GM23248 (cell line): ENCODE data around the gene NTN3. TPM values are rescaled to one million over a fixed set of nuclear protein-coding genes. Genes with fewer than 3 reads are reported as not detected.

ENCODE experiments used
- DNase-seq: peaks from one replicate; pipeline ENCODE4 v3.0.0-alpha.2; 2015
- H2AFZ ChIP-seq: fragments of 200-600 bp; sonication (generic); 2 replicates; pipeline ENCODE4 v1.6.1; 2016; ENCODE audit warnings: antibody characterized with exemption
- H3F3A ChIP-seq: fragments of 200-600 bp; sonication (generic); 2 replicates; pipeline ENCODE4 v1.6.1; 2016; ENCODE audit warnings: mild to moderate bottlenecking, antibody characterized with exemption, mixed run types; ENCODE audit not compliant: insufficient read depth
- H3K27ac ChIP-seq: fragments of 200-600 bp; sonication (generic); 2 replicates; pipeline ENCODE4 v1.5.1; 2016; ENCODE audit warnings: mild to moderate bottlenecking
- H3K27me3 ChIP-seq: fragments of 200-600 bp; sonication (generic); replicated peaks from 2 replicates; pipeline ENCODE4 v1.6.1; 2016; ENCODE audit warnings: mild to moderate bottlenecking; ENCODE audit not compliant: insufficient read depth
- H3K36me3 ChIP-seq: fragments of 200-600 bp; sonication (generic); 2 replicates; pipeline ENCODE4 v1.6.1; 2016; ENCODE audit warnings: low read depth, mild to moderate bottlenecking
- H3K4me1 ChIP-seq: fragments of 200-600 bp; sonication (generic); 2 replicates; pipeline ENCODE4 v1.6.1; 2016; ENCODE audit warnings: mild to moderate bottlenecking; ENCODE audit not compliant: insufficient read depth
- H3K4me2 ChIP-seq: fragments of 200-600 bp; sonication (generic); one replicate; pipeline ENCODE4 v1.6.1; 2016; ENCODE audit warnings: mild to moderate bottlenecking; ENCODE audit not compliant: unreplicated experiment
- H3K4me3 ChIP-seq: fragments of 200-600 bp; sonication (generic); 2 replicates; pipeline ENCODE4 v1.5.1; 2016; ENCODE audit warnings: mild to moderate bottlenecking
- H3K79me2 ChIP-seq: fragments of 200-600 bp; sonication (generic); 2 replicates; pipeline ENCODE4 v1.6.1; 2016; ENCODE audit warnings: mild to moderate bottlenecking; ENCODE audit not compliant: insufficient read depth
- H3K9ac ChIP-seq: fragments of 200-600 bp; sonication (generic); 2 replicates; pipeline ENCODE4 v1.6.1; 2016; ENCODE audit warnings: mild to moderate bottlenecking
- H3K9me2 ChIP-seq: fragments of 200-600 bp; sonication (generic); 2 replicates; pipeline ENCODE4 v1.6.1; 2016; ENCODE audit warnings: mixed run types, mild to moderate bottlenecking, moderate library complexity; ENCODE audit not compliant: insufficient read depth
- H3K9me3 ChIP-seq: fragments of 200-600 bp; sonication (generic); one replicate; pipeline ENCODE4 v1.6.1; 2017; ENCODE audit warnings: low read depth
- H4K20me1 ChIP-seq: fragments of 200-600 bp; sonication (generic); 2 replicates; pipeline ENCODE4 v1.6.0; 2016; ENCODE audit not compliant: insufficient read depth
- EZH2 ChIP-seq: fragments of 200-600 bp; sonication (generic); IDR thresholded peaks from 2 replicates; pipeline ENCODE4 v1.6.1; 2018; ENCODE audit warnings: antibody characterized with exemption, mild to moderate bottlenecking; ENCODE audit not compliant: insufficient read depth, poor library complexity, severe bottlenecking
- EZH2phosphoT487 ChIP-seq: fragments of 200-600 bp; sonication (generic); IDR thresholded peaks from 2 replicates; pipeline ENCODE4 v1.6.1; 2018; ENCODE audit warnings: antibody characterized with exemption, moderate library complexity, mild to moderate bottlenecking, low read depth; ENCODE audit not compliant: insufficient read depth
- WGBS, 2 experiments: methylation state at CpG; one replicate each; pipeline ENCODE4 v1.1.6; 2015 to 2017; ENCODE audit warnings: low lambda C conversion rate in 2 of 2, low coverage in 1 of 2; ENCODE audit errors: missing lambda C conversion rate in 2 of 2; 5-methylcytosine and 5-hydroxymethylcytosine counted together
- in situ Hi-C: fragments of 300-500 bp; cut with MboI; formaldehyde crosslinking; loops from 2 replicates; pipeline ENCODE4 v1.15.0; 2020
- polyA plus RNA-seq: library from polyadenylated mRNA; unstranded; fragments of >200 nt; fragmentation: Nextera tagmentation; extraction: Ambion mirVana; gene quantifications from 2 replicates; pipeline ENCODE4 v1.2.1, GENCODE V29; 2016
- total RNA-seq: library from RNA; depleted of rRNA; stranded (reverse); fragments of >200 nt; shearing (Covaris generic); gene quantifications from 2 replicates; pipeline ENCODE4 v1.2.3, GENCODE V29; 2014

NTN3 gene
- total and polyA plus RNA-seq, 2 experiments from 2014 or later, result not detected

DNA sequence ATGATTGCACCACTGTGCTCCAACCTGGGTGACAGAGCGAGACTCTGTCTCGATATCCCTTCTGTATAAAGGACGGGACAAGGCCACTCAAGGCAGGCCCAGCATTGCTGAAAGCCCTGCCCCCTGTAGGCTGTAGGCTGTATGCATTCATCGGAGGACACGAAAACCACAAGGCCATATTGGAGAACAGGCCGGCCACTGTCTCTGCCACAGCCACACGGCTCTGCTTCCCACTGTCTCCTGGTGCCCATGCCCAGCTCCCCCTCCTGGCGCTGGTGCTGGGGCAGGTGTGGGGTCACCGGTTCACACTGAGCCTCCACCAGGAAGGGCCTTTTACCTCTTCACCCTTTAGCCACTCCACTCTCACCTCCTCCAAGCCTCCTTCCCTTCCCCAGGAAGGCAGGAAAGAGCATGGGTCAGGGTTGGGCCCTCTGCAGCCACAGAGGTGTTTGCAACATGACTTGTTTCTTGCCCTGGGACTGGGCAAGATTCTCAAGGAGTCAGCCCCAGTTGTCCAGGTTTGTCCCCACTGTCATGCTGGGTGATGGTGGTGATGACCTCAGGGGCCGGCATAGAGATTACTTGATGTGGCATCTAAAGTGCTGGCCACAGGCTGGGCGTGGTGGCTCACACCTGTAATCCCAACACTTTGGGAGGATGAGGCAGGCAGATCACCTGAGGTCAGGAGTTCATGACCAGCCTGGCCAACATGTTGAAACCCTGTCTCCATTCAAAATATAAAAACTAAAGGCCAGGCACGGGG is 5.3 kb upstream of the NTN3 start:
- Histone ChIP-seq H3K4me1 (no peaks in the 10 kb centered on the region), H3K4me2 (no peak overlapping the region), H3K27me3 (no peaks in the 10 kb centered on the region), H3K79me2 (no peaks in the 10 kb centered on the region), H3F3A (no peaks in the 10 kb centered on the region), H3K4me3 (no peak overlapping the region), H4K20me1 (no peaks in the 10 kb centered on the region), H2AFZ (no peak overlapping the region), H3K9me2 (no peaks in the 10 kb centered on the region), H3K36me3 (no peaks in the 10 kb centered on the region), H3K27ac (no peak overlapping the region), H3K9me3 (no peaks in the 10 kb centered on the region), H3K9ac (no peak overlapping the region)
- in situ Hi-C loops, result no loop called here
- TF ChIP-seq EZH2 (no peak), EZH2phosphoT487 (no peak)
- WGBS, 2 experiments, result 67 to 72% methylated on average over 12 of the region's 12 CpGs
- peak; percentile 34 for DNase-seq

DNA sequence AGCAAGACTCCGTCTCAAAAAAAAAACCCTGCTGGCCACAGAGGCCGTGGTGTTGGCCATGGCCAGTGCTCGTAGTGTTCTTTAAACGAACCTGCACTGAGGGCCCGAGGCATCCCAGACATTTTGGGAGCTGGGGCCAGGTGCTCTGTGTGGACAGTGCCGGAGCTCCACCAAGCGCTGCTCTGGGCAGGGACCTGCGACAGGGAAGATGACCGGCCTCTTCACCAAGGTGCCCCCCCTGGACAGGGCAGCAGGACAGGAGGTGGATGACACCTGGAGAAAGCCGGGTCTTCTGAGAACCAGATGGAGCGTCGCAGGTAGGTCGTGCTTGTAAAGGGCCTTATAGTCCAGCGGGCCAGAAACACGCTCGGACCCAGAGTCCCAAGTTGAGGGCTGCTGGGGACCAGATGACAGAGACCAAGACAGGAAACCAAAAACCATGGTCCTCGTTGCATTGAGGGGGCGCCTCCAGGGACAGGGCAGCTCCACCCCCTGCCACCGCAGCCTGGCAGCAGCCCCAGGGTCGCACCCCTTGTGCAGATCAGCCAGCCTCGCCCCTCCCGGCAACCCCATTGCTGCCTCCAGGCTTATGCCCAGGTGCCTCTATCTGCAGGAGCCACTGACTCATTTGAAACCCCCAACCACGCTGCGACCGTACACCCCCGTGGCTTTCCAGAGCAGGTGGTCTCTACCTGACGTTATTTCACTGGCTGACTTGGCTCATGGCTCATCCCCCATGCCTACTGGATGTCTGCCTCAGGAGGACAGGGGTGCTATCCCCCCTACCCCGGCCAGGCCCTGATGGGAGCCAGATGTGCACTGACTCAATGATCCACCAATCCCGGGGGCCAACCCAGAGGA is 4.2 kb upstream of the NTN3 start:
- Histone ChIP-seq H3K4me2 (peak overlapping the region; percentile 77), H3K9ac (peak overlapping the region; percentile 78), H3K27ac (no peak overlapping the region), H3K4me3 (peak overlapping the region; percentile 66; the same call in 1 of the 2 replicates), H4K20me1 (no peaks in the 10 kb centered on the region), H3K9me2 (no peaks in the 10 kb centered on the region), H3F3A (no peaks in the 10 kb centered on the region), H3K9me3 (no peaks in the 10 kb centered on the region), H3K36me3 (no peaks in the 10 kb centered on the region), H3K27me3 (no peaks in the 10 kb centered on the region), H3K79me2 (no peaks in the 10 kb centered on the region), H3K4me1 (no peaks in the 10 kb centered on the region), H2AFZ (no peak overlapping the region)
- in situ Hi-C loops, result no loop called here
- TF ChIP-seq EZH2 (no peak), EZH2phosphoT487 (no peak)
- WGBS, 2 experiments, result 75 to 78% methylated on average over 26 to 29 of the region's 29 CpGs
- DNase-seq, result no peak

DNA sequence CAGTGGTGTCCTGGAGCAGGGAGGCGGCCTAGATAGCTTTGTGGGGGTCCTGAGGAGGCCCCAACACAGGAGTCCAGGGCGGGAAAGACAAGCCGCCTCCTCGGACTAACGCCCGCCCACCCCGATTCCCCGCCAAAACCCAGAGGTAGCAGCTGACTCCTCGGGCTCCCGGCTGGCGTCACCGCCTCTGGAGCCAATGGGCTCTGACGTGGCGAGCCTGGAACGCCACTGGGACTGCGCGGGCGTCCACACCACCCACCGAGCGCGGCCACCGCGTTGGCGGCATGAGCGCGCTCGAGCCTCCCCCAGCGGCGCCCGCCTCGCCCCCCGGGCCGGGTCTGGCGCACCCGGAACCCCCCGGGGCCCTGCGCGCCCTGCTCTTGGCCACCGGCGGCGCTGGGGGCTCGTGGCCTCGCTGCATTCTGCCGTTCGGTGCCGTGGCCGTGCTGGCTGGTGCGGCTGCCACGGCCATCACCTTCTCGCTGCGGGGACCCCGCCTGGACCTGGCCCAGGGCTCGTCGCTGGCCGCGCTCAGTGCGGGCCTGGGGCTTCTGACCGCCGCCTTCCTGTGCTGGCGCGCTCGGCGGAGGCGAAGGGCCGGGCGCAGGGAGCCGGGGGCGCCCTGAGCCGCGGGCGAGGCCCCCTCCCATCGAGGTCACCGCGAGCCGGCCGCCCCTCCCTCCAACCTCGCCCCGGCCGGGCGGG is 3.4 kb upstream of the NTN3 start:
- H3K27ac ChIP-seq, result no peak overlapping the region
- no peaks in the 10 kb centered on the region for H4K20me1 ChIP-seq
- peak overlapping the region; percentile 62 for H2AFZ ChIP-seq
- no peaks in the 10 kb centered on the region for H3K9me2 ChIP-seq
- 1 to 2% methylated on average over 49 to 56 of the region's 80 CpGs for WGBS, 2 experiments
- TF ChIP-seq EZH2phosphoT487, result no peak
- no peak for TF ChIP-seq EZH2
- H3K36me3 ChIP-seq, result no peaks in the 10 kb centered on the region
- no peaks in the 10 kb centered on the region for H3F3A ChIP-seq
- no peaks in the 10 kb centered on the region for H3K9me3 ChIP-seq
- no peaks in the 10 kb centered on the region for H3K27me3 ChIP-seq
- H3K4me1 ChIP-seq, result no peaks in the 10 kb centered on the region
- H3K79me2 ChIP-seq, result no peaks in the 10 kb centered on the region
- DNase-seq, result peak; percentile 93
- H3K9ac ChIP-seq, result peak overlapping the region; percentile 78
- peak overlapping the region; percentile 77 for H3K4me2 ChIP-seq
- H3K4me3 ChIP-seq, result peak overlapping the region; percentile 66
- in situ Hi-C loops, result no loop called here

DNA sequence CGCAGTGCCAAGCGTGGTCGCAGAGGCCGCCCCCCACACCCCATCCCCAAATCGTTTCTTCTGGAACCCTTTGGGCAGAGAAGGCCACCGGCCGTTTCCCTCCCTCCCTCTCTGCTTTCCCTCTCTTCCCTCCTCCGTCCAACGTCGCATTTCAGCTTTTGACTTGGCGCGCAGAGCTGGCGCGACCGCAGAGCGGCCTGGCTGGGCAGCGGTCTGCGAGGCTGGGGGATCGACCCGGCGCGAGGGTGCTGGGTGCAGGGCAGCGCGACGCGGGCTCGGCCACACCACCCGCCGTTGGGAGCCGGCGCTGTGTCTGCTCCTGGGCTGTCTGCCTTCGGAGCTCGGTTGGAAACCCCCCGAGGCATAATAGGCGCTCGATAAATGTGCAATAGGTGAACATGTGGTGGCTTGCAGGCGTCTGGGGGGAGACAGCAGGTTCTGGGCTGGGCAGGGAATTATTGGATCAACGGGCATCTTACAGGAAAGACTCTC is 2.8 kb upstream of the NTN3 start:
- H3K4me2 ChIP-seq, result peak overlapping the region; percentile 77
- DNase-seq, result peak; percentile 59
- no peaks in the 10 kb centered on the region for H3K9me3 ChIP-seq
- WGBS, 2 experiments, result 1 to 2% methylated on average over 32 to 35 of the region's 38 CpGs
- TF ChIP-seq EZH2 (no peak), EZH2phosphoT487 (no peak)
- no peaks in the 10 kb centered on the region for H3K36me3 ChIP-seq
- H3F3A ChIP-seq, result no peaks in the 10 kb centered on the region
- H4K20me1 ChIP-seq, result no peaks in the 10 kb centered on the region
- no peaks in the 10 kb centered on the region for H3K27me3 ChIP-seq
- H3K4me1 ChIP-seq, result no peaks in the 10 kb centered on the region
- peak overlapping the region; percentile 78 for H3K9ac ChIP-seq
- H2AFZ ChIP-seq, result peak overlapping the region; percentile 62
- no peaks in the 10 kb centered on the region for H3K9me2 ChIP-seq
- no peaks in the 10 kb centered on the region for H3K79me2 ChIP-seq
- peak overlapping the region; percentile 66 for H3K4me3 ChIP-seq
- H3K27ac ChIP-seq, result no peak overlapping the region
- in situ Hi-C loops, result no loop called here
